ENCODE data around the gene ACTL10.

Gene ACTL10

DNA sequence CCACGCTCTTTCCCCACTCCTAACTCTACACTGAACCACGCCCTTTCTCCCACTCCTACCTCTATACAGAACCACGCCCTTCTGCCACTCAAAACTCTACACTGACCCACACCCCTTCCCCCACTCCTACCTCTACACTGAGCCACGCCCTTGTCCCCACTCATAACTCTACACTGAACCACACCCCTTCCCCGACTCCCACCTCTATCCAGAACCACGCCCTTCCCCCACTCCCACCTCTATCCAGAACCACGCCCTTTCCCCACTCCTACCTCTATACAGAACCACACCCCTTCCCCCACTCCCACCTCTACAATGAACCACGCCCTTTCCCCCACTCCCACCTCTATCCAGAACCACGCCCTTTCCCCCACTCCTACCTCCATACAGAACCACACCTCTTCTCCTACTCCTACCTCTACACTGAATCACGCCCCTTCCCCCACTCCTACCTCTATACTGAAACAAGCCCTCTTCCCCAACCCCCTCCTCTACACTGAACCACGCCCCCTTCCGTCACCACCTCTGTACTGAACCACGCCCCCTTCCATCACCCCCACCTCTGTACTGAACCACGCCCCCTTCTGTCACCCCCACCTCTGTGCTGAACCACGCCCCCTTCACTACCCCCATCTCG is 43.3 kb downstream of the ACTL10 start:
- no peak overlapping the region for H2AFZ ChIP-seq (ENCODE audit: low read length)
- H3K9ac ChIP-seq (ENCODE audit: low read depth, low read length, poor library complexity, severe bottlenecking) = no peak overlapping the region
- H3F3A ChIP-seq (ENCODE audit: low read depth) = no peaks in the 10 kb centered on the region
- H3K36me3 ChIP-seq (ENCODE audit: insufficient read depth, low read length) = no peaks in the 10 kb centered on the region; the same call in 1 of the 2 replicates
- H3K9me3 ChIP-seq (ENCODE audit: insufficient read depth, low read depth, low read length) = no peaks in the 10 kb centered on the region
- TF ChIP-seq, protein P1, sequence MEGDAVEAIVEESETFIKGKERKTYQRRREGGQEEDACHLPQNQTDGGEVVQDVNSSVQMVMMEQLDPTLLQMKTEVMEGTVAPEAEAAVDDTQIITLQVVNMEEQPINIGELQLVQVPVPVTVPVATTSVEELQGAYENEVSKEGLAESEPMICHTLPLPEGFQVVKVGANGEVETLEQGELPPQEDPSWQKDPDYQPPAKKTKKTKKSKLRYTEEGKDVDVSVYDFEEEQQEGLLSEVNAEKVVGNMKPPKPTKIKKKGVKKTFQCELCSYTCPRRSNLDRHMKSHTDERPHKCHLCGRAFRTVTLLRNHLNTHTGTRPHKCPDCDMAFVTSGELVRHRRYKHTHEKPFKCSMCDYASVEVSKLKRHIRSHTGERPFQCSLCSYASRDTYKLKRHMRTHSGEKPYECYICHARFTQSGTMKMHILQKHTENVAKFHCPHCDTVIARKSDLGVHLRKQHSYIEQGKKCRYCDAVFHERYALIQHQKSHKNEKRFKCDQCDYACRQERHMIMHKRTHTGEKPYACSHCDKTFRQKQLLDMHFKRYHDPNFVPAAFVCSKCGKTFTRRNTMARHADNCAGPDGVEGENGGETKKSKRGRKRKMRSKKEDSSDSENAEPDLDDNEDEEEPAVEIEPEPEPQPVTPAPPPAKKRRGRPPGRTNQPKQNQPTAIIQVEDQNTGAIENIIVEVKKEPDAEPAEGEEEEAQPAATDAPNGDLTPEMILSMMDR (conservative IDR thresholded peaks at IDR 0.05; ENCODE audit: low read length) = no peak
- TF ChIP-seq EZH2phosphoT487 (IDR thresholded peaks at IDR 0.05; ENCODE audit: borderline replicate concordance) = no peak
- H3K9me2 ChIP-seq (replicated peaks; ENCODE audit: low read depth, low read length) = no peaks in the 10 kb centered on the region
- H4K20me1 ChIP-seq (ENCODE audit: insufficient read depth, low read length, poor library complexity, severe bottlenecking) = no peaks in the 10 kb centered on the region
- H3K4me1 ChIP-seq (ENCODE audit: insufficient read depth, low read length, poor library complexity, severe bottlenecking) = no peaks in the 10 kb centered on the region
- H3K79me2 ChIP-seq (ENCODE audit: insufficient read depth, low read length) = no peaks in the 10 kb centered on the region
- no peak overlapping the region for H3K4me3 ChIP-seq (ENCODE audit: low read length, poor library complexity, severe bottlenecking)
- H3K27me3 ChIP-seq (ENCODE audit: insufficient read depth, low read length, poor library complexity, severe bottlenecking) = no peaks in the 10 kb centered on the region
- H3K4me2 ChIP-seq (ENCODE audit: low read depth, low read length, poor library complexity, severe bottlenecking) = no peak overlapping the region

DNA sequence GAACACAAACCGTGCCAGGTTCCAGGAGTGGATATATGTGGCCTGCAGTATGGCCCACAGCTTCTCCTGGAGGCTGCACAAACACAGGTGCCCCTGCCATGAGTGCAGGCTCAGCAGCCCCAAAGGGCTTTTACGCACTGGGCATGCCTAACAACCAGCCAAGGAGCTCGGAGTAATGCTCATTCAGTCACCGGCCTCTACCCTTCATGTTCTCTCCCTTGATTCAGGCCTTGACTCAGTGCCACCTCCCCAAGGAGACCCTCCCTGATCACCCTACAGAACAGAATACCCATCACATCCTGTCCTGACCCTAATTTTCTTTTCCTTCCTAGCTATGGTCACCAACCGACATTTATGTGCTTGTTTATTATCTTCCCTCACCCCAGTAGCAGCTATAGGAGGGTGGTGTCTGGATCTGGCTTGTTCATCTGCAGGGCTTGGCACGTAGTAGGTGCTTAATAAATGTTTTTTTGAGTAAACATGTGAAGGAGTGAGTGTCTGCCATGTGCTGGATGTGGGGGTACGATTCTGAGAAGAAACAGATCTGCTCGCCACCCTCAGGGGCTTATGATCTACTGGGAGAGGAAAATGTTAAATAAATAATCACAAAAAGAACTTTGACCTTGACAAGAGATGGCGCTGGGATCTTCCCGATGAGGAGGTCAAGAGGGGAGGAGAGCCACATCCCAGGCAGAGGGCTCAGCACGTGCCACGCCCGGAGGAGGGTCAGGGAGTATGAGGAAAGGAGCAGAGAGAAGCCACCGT is 44.1 kb downstream of the ACTL10 start:
- Histone ChIP-seq H3K9me2 (replicated peaks; ENCODE audit: low read depth, low read length) (no peaks in the 10 kb centered on the region), H3K79me2 (ENCODE audit: insufficient read depth, low read length) (no peaks in the 10 kb centered on the region), H3K27me3 (ENCODE audit: insufficient read depth, low read length, poor library complexity, severe bottlenecking) (no peaks in the 10 kb centered on the region), H4K20me1 (ENCODE audit: insufficient read depth, low read length, poor library complexity, severe bottlenecking) (no peaks in the 10 kb centered on the region), H3K4me2 (ENCODE audit: low read depth, low read length, poor library complexity, severe bottlenecking) (no peak overlapping the region), H3K9me3 (ENCODE audit: insufficient read depth, low read depth, low read length) (no peaks in the 10 kb centered on the region), H3K36me3 (ENCODE audit: insufficient read depth, low read length) (no peaks in the 10 kb centered on the region; the same call in 1 of the 2 replicates), H3K4me3 (ENCODE audit: low read length, poor library complexity, severe bottlenecking) (no peak overlapping the region), H2AFZ (ENCODE audit: low read length) (no peak overlapping the region), H3F3A (ENCODE audit: low read depth) (no peaks in the 10 kb centered on the region), H3K9ac (ENCODE audit: low read depth, low read length, poor library complexity, severe bottlenecking) (no peak overlapping the region), H3K4me1 (ENCODE audit: insufficient read depth, low read length, poor library complexity, severe bottlenecking) (no peaks in the 10 kb centered on the region)
- no peak for TF ChIP-seq EZH2phosphoT487 (IDR thresholded peaks at IDR 0.05; ENCODE audit: borderline replicate concordance)
- TF ChIP-seq, protein P1 (conservative IDR thresholded peaks at IDR 0.05; ENCODE audit: low read length) = no peak

- no peaks in the 10 kb centered on the region for H3K9me2 ChIP-seq (replicated peaks; ENCODE audit: low read depth, low read length)
- H3K9ac ChIP-seq (ENCODE audit: low read depth, low read length, poor library complexity, severe bottlenecking) = no peak overlapping the region
- H4K20me1 ChIP-seq (ENCODE audit: insufficient read depth, low read length, poor library complexity, severe bottlenecking) = no peaks in the 10 kb centered on the region
- no peak overlapping the region for H3K4me3 ChIP-seq (ENCODE audit: low read length, poor library complexity, severe bottlenecking)
- no peaks in the 10 kb centered on the region for H3K27me3 ChIP-seq (ENCODE audit: insufficient read depth, low read length, poor library complexity, severe bottlenecking)
- H3K4me1 ChIP-seq (ENCODE audit: insufficient read depth, low read length, poor library complexity, severe bottlenecking) = peaks cover under 1% of the 10 kb centered on the region
- H3K36me3 ChIP-seq (ENCODE audit: insufficient read depth, low read length) = no peaks in the 10 kb centered on the region; the same call in 1 of the 2 replicates
- no peak overlapping the region for H2AFZ ChIP-seq (ENCODE audit: low read length)
- H3F3A ChIP-seq (ENCODE audit: low read depth) = no peaks in the 10 kb centered on the region
- no peaks in the 10 kb centered on the region for H3K9me3 ChIP-seq (ENCODE audit: insufficient read depth, low read depth, low read length)
- no peak for TF ChIP-seq EZH2phosphoT487 (IDR thresholded peaks at IDR 0.05; ENCODE audit: borderline replicate concordance)
- TF ChIP-seq, protein P1 (conservative IDR thresholded peaks at IDR 0.05; ENCODE audit: low read length) = no peak
- H3K79me2 ChIP-seq (ENCODE audit: insufficient read depth, low read length) = peaks cover under 1% of the 10 kb centered on the region; the same call in 1 of the 2 replicates
- no peak overlapping the region for H3K4me2 ChIP-seq (ENCODE audit: low read depth, low read length, poor library complexity, severe bottlenecking)
These were observed 44.6 kb downstream of the ACTL10 start for GRCh38 chr20:33711446-33711738.
